ENCODE results near the gene DENND10. TPM values are rescaled to one million over a fixed set of nuclear protein-coding genes. Genes with fewer than 3 reads are reported as not detected.

DENND10 gene, protein sequence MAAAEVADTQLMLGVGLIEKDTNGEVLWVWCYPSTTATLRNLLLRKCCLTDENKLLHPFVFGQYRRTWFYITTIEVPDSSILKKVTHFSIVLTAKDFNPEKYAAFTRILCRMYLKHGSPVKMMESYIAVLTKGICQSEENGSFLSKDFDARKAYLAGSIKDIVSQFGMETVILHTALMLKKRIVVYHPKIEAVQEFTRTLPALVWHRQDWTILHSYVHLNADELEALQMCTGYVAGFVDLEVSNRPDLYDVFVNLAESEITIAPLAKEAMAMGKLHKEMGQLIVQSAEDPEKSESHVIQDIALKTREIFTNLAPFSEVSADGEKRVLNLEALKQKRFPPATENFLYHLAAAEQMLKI
- total RNA-seq, result 41.5 and 41.8 TPM in 2 replicates

DNA sequence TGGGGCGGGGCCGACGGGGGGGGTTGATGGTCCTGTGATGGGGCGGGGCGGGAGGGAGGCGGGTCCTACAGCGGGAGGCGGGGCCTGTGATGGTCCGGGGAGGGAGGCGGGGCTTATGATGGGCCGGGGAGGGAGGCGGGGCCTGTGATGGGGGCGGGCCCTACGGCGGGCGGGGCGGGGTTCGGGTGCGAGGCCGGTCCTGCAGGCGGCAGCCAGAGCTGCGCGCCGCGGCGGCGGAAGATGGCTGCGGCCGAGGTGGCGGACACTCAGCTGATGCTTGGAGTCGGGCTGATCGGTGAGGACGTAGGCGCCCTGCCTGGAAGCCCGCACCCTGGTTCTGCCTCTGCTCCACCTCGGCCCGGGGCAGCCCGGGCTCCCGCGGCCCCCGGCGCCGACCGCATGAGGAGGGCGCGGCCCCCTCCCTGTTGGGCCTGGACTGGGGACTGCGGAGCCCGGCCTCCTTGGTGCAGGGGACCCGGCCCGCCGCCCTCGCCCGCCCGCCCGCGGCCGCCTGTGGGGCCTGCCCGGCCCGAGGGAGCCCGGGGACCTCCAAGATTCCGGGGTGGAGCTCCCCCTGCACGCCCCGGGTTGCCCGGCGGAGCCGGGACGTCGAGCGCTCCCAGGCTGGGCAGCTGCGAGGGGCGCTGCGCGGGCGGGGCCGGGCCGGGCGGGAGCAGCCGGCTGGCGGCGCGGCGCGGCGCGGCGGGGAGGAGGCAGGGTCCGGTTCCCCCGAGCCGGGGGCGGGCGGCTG, at the start of gene DENND10:
DENND10 (plus strand) TSS at position 211 of the 751 bp plus-strand sequence; CDS start at position 241, 30 bp downstream.
- DNase-seq (ENCODE audit: low read depth), result no peak
- TF ChIP-seq, protein P1, sequence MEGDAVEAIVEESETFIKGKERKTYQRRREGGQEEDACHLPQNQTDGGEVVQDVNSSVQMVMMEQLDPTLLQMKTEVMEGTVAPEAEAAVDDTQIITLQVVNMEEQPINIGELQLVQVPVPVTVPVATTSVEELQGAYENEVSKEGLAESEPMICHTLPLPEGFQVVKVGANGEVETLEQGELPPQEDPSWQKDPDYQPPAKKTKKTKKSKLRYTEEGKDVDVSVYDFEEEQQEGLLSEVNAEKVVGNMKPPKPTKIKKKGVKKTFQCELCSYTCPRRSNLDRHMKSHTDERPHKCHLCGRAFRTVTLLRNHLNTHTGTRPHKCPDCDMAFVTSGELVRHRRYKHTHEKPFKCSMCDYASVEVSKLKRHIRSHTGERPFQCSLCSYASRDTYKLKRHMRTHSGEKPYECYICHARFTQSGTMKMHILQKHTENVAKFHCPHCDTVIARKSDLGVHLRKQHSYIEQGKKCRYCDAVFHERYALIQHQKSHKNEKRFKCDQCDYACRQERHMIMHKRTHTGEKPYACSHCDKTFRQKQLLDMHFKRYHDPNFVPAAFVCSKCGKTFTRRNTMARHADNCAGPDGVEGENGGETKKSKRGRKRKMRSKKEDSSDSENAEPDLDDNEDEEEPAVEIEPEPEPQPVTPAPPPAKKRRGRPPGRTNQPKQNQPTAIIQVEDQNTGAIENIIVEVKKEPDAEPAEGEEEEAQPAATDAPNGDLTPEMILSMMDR (conservative IDR thresholded peaks at IDR 0.05; ENCODE audit: low read depth, low read length), result no peak
- peak within 1 kb of the TSS; percentile 88 for H3K4me3 ChIP-seq (ENCODE audit: low read depth, low read length)

DNA sequence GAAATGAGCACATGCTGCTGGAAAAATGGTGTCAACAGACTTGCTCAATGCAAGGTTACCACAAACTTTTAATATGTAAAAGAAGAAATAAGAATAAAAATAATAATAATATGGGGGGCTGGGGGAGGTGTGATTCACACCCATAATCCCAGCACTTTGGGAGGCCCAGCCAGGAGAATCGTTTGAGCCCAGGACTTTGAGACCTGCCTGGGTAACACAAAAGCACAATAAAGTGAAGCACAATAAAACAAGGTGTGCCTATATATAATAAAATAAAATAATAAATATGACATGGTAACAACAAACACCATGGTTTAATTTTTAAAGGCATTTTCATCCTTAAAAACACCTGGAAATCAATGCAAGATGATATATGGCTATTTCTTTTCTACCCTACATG, 48.4 kb upstream of the DENND10 start:
- H3K4me3 ChIP-seq (ENCODE audit: low read depth, low read length), result no peak overlapping the region
- DNase-seq (ENCODE audit: low read depth), result no peak
- TF ChIP-seq, protein P1 (conservative IDR thresholded peaks at IDR 0.05; ENCODE audit: low read depth, low read length), result no peak

DNA sequence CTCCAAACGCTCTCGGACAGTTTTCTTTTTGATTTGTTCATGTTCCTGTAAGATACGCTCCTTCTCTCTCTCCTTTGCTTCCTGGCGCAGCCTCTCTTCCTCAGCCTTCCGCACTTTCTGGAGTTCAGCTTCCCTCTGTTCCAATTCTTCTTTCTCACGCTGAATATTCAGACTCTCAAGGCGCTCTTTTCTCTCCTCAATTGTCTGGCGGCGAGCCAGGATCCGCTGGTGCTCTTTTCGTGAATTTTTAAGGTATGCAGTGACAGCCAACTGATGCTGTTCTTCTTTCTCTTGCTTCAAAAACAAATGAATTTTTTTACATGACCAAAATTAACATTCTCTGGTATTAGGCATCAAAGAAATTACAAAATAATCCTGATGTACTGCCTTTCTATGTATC, 45.9 kb upstream of the DENND10 start:
- DNase-seq (ENCODE audit: low read depth), result no peak
- H3K4me3 ChIP-seq (ENCODE audit: low read depth, low read length), result no peak overlapping the region
- TF ChIP-seq, protein P1 (conservative IDR thresholded peaks at IDR 0.05; ENCODE audit: low read depth, low read length), result no peak

DNA sequence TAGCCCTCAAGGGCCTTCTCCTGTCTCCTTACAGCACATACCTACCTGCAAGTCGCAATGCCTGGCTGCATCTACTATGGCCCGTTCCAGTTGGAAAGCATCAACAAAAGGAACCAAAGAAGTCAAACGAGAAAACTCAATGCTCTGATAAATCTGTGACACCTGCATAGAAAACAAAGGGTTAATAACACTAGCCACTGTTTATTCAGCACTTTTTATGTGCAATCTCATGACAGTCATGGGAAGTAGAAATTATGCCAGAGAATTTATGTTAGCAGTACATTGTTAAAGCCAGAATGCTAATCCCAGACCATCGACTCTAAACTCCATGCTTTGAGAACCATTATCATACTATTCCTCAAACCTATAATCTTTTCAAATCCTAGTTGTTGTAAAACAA, 44.4 kb upstream of the DENND10 start:
- TF ChIP-seq, protein P1 (conservative IDR thresholded peaks at IDR 0.05; ENCODE audit: low read depth, low read length), result no peak
- no peak overlapping the region for H3K4me3 ChIP-seq (ENCODE audit: low read depth, low read length)
- DNase-seq (ENCODE audit: low read depth), result no peak

DNA sequence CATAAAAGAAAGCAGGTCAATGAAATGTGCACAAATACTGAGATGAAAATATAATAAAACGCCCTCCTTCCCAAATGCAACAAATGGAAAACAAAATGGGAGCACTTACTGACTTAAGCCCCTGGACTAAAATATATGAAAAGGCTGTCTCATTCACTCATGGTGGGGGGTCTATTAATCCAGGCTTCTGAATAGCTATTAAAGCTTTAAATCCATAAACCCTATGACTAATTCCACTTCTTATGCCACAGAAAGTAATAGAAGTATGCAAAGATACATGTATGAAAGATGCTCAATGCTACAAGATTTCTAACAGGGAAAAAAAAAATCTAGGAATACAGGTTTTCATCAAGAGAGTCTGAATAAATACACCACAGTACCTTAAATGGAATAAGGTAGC, 43.8 kb upstream of the DENND10 start:
- TF ChIP-seq, protein P1 (conservative IDR thresholded peaks at IDR 0.05; ENCODE audit: low read depth, low read length), result no peak
- no peak overlapping the region for H3K4me3 ChIP-seq (ENCODE audit: low read depth, low read length)
- DNase-seq (ENCODE audit: low read depth), result no peak

DNA sequence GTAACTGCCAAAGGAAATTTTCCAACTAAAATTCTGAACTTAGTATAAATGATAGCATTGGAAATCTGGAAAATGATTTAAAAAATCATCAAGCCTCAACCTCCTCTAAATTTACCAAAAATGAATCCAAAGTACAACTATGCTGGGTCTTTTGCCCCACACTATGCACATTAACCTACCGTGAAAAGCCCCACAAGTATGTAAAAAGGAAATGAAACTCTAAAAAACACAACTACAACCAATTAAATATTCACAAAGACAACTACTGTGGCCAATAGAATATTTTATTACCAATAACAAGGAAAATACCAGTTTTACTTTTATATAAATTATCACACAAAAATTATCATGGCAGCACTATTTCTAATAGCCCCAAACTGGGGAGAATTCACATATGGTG, 42.6 kb upstream of the DENND10 start:
- TF ChIP-seq, protein P1 (conservative IDR thresholded peaks at IDR 0.05; ENCODE audit: low read depth, low read length), result no peak

More for the DNA sequence above, 42.6 kb upstream of the DENND10 start:
- DNase-seq (ENCODE audit: low read depth), result no peak
- H3K4me3 ChIP-seq (ENCODE audit: low read depth, low read length), result no peak overlapping the region

Data from epithelial cell of proximal tubule (primary cell).